ENCODE results near the gene VHLL. TPM values are rescaled to one million over a fixed set of nuclear protein-coding genes. Genes with fewer than 3 reads are reported as not detected.

Gene VHLL
- total RNA-seq, 1 experiment from 2014 or later, result not detected

DNA sequence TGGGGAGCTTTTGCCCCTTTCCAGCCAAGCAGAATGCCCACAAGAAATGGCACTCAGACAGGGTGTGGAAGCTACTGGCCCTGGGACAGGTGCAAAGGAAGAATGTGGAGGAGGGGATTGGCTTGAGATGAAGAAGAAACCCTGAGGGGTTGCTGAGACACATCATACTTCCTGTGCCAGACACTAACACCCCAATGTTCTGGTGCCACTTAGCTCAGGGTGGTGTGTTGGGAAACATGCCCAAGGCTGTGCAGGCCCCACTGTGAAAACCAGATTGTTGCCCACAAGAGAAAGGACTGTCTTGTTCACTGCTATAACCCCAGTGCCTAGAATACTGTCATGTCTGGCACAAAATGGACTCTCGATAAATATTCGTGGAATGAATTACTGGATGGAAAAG lies 41.4 kb downstream of the VHLL start:
- no peak for DNase-seq (ENCODE audit: low read depth)

- no peak for DNase-seq (ENCODE audit: low read depth)
Measured at GRCh38 chr1:156253634-156254033, 45.5 kb downstream of the VHLL start.

DNA sequence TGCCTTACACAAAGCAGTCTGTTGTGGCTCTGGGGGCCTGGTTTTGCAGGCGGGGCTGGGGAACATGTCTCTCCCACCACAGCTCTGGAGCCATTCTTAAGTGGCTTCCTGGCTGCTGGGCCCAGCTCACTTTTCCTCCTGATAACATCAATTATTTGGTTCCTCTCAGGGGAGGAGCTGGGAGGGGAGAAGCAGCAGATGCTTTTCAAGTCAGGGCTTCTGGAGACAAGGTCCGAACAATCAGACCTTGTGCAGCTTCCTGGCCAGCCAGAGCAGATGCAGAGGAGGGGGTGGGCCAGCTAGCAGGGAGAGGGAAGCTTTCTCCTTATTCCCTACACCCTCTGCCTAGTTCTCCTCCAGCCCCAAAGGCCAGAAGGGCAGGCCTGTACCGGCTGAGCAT lies 47.6 kb downstream of the VHLL start:
- DNase-seq (ENCODE audit: low read depth), result no peak

GRCh38 chr1:156249593-156249992 lies 49.5 kb downstream of the VHLL start:
- DNase-seq (ENCODE audit: low read depth), result no peak

Other genes starting within 250 kb of the VHLL start
- 19.6 and 20.3 TPM in 2 replicates for gene UBQLN4, start 245.5 kb downstream of the VHLL start, total RNA-seq (2014; rRNA removed; shearing (Covaris generic))
- gene LAMTOR2, start 244.5 kb downstream of the VHLL start, total RNA-seq (2014; rRNA removed; shearing (Covaris generic)), result 102 and 118 TPM in 2 replicates
- gene RAB25, start 238.1 kb downstream of the VHLL start, total RNA-seq (2014; rRNA removed; shearing (Covaris generic)), result not detected in 2 replicates
- 2.1 and 2.4 TPM in 2 replicates for gene MEX3A, start 216.8 kb downstream of the VHLL start, total RNA-seq (2014; rRNA removed; shearing (Covaris generic))
- 919 and 1,055 TPM in 2 replicates for gene LMNA, start 184.6 kb downstream of the VHLL start, total RNA-seq (2014; rRNA removed; shearing (Covaris generic))
- gene SEMA4A, start 145.7 kb downstream of the VHLL start, total RNA-seq (2014; rRNA removed; shearing (Covaris generic)), result 0.20 and 0.36 TPM in 2 replicates
- 8.3 and 10.1 TPM in 2 replicates for gene SLC25A44, start 105.2 kb downstream of the VHLL start, total RNA-seq (2014; rRNA removed; shearing (Covaris generic))
- gene PMF1, start 86.3 kb downstream of the VHLL start, total RNA-seq (2014; rRNA removed; shearing (Covaris generic)), result 76.6 and 81.0 TPM in 2 replicates
- 17.7 and 44.1 TPM in 2 replicates for gene BGLAP, start 57.1 kb downstream of the VHLL start, total RNA-seq (2014; rRNA removed; shearing (Covaris generic))
- 0.12 and 0.29 TPM in 2 replicates for gene PAQR6, start 51.3 kb downstream of the VHLL start, total RNA-seq (2014; rRNA removed; shearing (Covaris generic))
- 48.4 and 54.3 TPM in 2 replicates for gene SMG5, start 16.5 kb downstream of the VHLL start, total RNA-seq (2014; rRNA removed; shearing (Covaris generic))
- 2.4 TPM in 2 replicates for gene TMEM79, start 15.0 kb downstream of the VHLL start, total RNA-seq (2014; rRNA removed; shearing (Covaris generic))
- gene GLMP, start 3.6 kb downstream of the VHLL start, total RNA-seq (2014; rRNA removed; shearing (Covaris generic)), result 55.8 and 70.2 TPM in 2 replicates
- 455 and 483 TPM in 2 replicates for gene CCT3, start 39.0 kb upstream of the VHLL start, total RNA-seq (2014; rRNA removed; shearing (Covaris generic))
- gene TSACC, start 39.2 kb upstream of the VHLL start, total RNA-seq (2014; rRNA removed; shearing (Covaris generic)), result not detected in 2 replicates
- gene RHBG, start 69.9 kb upstream of the VHLL start, total RNA-seq (2014; rRNA removed; shearing (Covaris generic)), result not detected in 2 replicates
- gene MEF2D, start 201.5 kb upstream of the VHLL start, total RNA-seq (2014; rRNA removed; shearing (Covaris generic)), result 9.9 and 11.4 TPM in 2 replicates